ENCODE data around the gene DYNC1H1.

- TF ChIP-seq ZFP91 (CRISPR knock-in tag; IDR thresholded peaks at IDR 0.05; ENCODE audit: borderline replicate concordance) = no peak
- TF ChIP-seq, protein P1, sequence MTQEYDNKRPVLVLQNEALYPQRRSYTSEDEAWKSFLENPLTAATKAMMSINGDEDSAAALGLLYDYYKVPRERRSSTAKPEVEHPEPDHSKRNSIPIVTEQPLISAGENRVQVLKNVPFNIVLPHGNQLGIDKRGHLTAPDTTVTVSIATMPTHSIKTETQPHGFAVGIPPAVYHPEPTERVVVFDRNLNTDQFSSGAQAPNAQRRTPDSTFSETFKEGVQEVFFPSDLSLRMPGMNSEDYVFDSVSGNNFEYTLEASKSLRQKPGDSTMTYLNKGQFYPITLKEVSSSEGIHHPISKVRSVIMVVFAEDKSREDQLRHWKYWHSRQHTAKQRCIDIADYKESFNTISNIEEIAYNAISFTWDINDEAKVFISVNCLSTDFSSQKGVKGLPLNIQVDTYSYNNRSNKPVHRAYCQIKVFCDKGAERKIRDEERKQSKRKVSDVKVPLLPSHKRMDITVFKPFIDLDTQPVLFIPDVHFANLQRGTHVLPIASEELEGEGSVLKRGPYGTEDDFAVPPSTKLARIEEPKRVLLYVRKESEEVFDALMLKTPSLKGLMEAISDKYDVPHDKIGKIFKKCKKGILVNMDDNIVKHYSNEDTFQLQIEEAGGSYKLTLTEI (CRISPR knock-in tag; conservative IDR thresholded peaks at IDR 0.05) = no peak
- no peak for TF ChIP-seq NCOA1 (CRISPR knock-in tag; IDR thresholded peaks at IDR 0.05)
Observed at GRCh38 chr14:101954501-101954900, 9.9 kb upstream of the DYNC1H1 start.
